Gastroesophageal sphincter (tissue), 4 donors: ENCODE data around the gene NID2. TPM values are rescaled to one million over a fixed set of nuclear protein-coding genes. Genes with fewer than 3 reads are reported as not detected.

Experiments
- ATAC-seq: fragments of 150-250 bp; one replicate; pipeline ENCODE4 v1.9.1; 2016; ENCODE audit warnings: mild to moderate bottlenecking, moderate library complexity
- H3K27ac ChIP-seq, 4 donors: fragments of 200-600 bp; sonication (generic) in 3 of 4; 1 replicate in 3 of 4; 2 replicates in 1 of 4; pipeline ENCODE4 v1.5.1; 2016 to 2019
- H3K27me3 ChIP-seq: fragments of 200-600 bp; sonication (generic); one replicate; pipeline ENCODE4 v1.5.1; 2019
- H3K36me3 ChIP-seq, 2 donors: fragments of 200-600 bp; sonication (generic); one replicate each; pipeline ENCODE4 v1.5.1; 2019; ENCODE audit warnings: control low read depth in 1 of 2
- H3K4me1 ChIP-seq, 3 donors: fragments of 200-600 bp; sonication (generic); 1 replicate in 2 of 3; 2 replicates in 1 of 3; pipeline ENCODE4 v1.5.1; 2016 to 2019; ENCODE audit warnings: control low read depth in 2 of 3
- H3K4me3 ChIP-seq, 2 donors: fragments of 200-600 bp; sonication (generic); one replicate each; pipeline ENCODE4 v1.5.1; 2019; ENCODE audit warnings: mild to moderate bottlenecking in 1 of 2, moderate library complexity in 1 of 2
- H3K9me3 ChIP-seq, 3 donors: fragments of 200-600 bp; sonication (generic); one replicate each; pipeline ENCODE4 v1.5.1; 2017 to 2019; ENCODE audit warnings: control low read depth in 2 of 3
- CTCF ChIP-seq, 4 experiments: fragments of 200-600 bp in 2 of 4; fragments of 450-650 bp in 2 of 4; sonication (generic) in 1 of 4; IDR thresholded peaks; one replicate each; pipeline ENCODE4 v1.5.1; 2017 to 2019; ENCODE audit warnings: antibody characterized with exemption in 4 of 4, mild to moderate bottlenecking in 2 of 4, moderate library complexity in 2 of 4
- EP300 ChIP-seq: sonication (generic); formaldehyde crosslinking; IDR thresholded peaks from one replicate; pipeline ENCODE4 v1.6.1; 2017; ENCODE audit warnings: antibody characterized with exemption, mild to moderate bottlenecking
- POLR2A ChIP-seq, 2 donors: fragments of 450-650 bp; IDR thresholded peaks; one replicate each; pipeline ENCODE4 v1.6.1; 2017; ENCODE audit warnings: antibody characterized with exemption in 2 of 2, mild to moderate bottlenecking in 2 of 2, moderate library complexity in 1 of 2
- POLR2AphosphoS5 ChIP-seq: sonication (generic); formaldehyde crosslinking; IDR thresholded peaks from one replicate; pipeline ENCODE4 v1.6.1; 2017; ENCODE audit warnings: antibody characterized with exemption
- WGBS, 2 donors: methylation state at CpG; one replicate each; pipeline ENCODE4 v1.1.5; 2018; ENCODE audit warnings: low coverage in 1 of 2; 5-methylcytosine and 5-hydroxymethylcytosine counted together
- total RNA-seq, 4 donors: library from RNA; depleted of rRNA; stranded (reverse); fragments of >200 nt; gene quantifications; one replicate each; pipeline ENCODE4 v1.1.0, GENCODE V29; 2016

NID2 gene
- total RNA-seq, 4 donors from 2014 or later, result 35.0 to 71.9 (median 63.3) TPM

- H3K4me3 ChIP-seq, result no peak overlapping the region
- no peak for TF ChIP-seq CTCF (IDR thresholded peaks at IDR 0.05)
- no peak for ATAC-seq
- H3K4me1 ChIP-seq, result peaks cover 48 to 99% (median 62%) of the 10 kb centered on the region in 3 donors
- H3K27ac ChIP-seq, result peak overlapping the region; percentile 64 to 90 (median 80)
- no peaks in the 10 kb centered on the region for H3K36me3 ChIP-seq
- H3K9me3 ChIP-seq, result no peaks in the 10 kb centered on the region
- H3K27me3 ChIP-seq, result no peaks in the 10 kb centered on the region
- 31 to 83% methylated on average over 6 to 7 of the region's 10 CpGs for WGBS, 2 donors
Observed at GRCh38 chr14:52048116-52048515, 20.7 kb downstream of the NID2 start.

DNA sequence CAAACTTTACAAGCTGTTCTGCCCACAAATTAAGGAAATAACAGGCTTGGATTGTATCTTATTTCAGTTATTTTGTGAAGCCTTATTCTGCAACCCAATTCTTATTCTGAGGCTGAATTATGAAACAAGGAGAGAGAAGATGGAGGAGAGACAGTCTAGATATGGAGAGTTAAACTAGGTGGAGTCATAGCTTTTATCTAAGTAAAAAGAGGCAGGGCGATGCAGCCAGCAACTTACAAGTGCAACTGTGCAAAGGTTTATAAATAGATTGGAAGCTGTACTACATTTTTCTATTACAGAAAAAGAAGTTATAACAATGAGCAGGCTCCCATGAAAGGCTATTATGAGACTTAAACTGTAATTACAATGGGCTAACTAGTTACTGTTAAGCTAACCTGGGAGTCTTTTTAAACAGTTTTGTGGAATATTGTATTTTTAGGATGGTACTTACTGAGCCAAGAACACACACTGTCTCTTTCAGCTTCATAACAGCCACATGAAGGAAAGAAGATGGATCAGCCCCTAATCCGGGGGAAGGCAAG lies 22.4 kb downstream of the NID2 start:
- no peak for ATAC-seq
- Histone ChIP-seq H3K9me3 (no peaks in the 10 kb centered on the region), H3K4me1 (peaks cover 38 to 99% (median 64%) of the 10 kb centered on the region in 3 donors), H3K27me3 (no peaks in the 10 kb centered on the region), H3K27ac (peak overlapping the region; percentile 68 to 90 (median 80)), H3K4me3 (no peak overlapping the region), H3K36me3 (peaks cover 0 to 12% of the 10 kb centered on the region in 2 donors)
- WGBS, 2 donors, result 8 to 17% methylated on average over 2 of the region's 2 CpGs
- TF ChIP-seq CTCF (IDR thresholded peaks at IDR 0.05), result no peak
- TF ChIP-seq POLR2A (IDR thresholded peaks at IDR 0.05), result no peak
- no peak for TF ChIP-seq EP300
- TF ChIP-seq POLR2AphosphoS5, result no peak

GRCh38 chr14:52044791-52045522 lies 23.9 kb downstream of the NID2 start:
- Histone ChIP-seq H3K9me3 (no peaks in the 10 kb centered on the region), H3K27ac (peak overlapping the region; percentile 85 to 90 (median 86)), H3K4me3 (no peak overlapping the region), H3K27me3 (no peaks in the 10 kb centered on the region), H3K4me1 (peaks cover 32 to 85% (median 49%) of the 10 kb centered on the region in 3 donors), H3K36me3 (peaks cover 0 to 26% of the 10 kb centered on the region in 2 donors)
- TF ChIP-seq EP300, result no peak
- no peak for TF ChIP-seq POLR2A (IDR thresholded peaks at IDR 0.05)
- TF ChIP-seq CTCF (IDR thresholded peaks at IDR 0.05), result no peak
- TF ChIP-seq POLR2AphosphoS5, result peak; percentile 87
- WGBS, 2 donors, result 23 to 38% methylated on average over 5 to 6 of the region's 11 CpGs
- peak; percentile 82 for ATAC-seq

DNA sequence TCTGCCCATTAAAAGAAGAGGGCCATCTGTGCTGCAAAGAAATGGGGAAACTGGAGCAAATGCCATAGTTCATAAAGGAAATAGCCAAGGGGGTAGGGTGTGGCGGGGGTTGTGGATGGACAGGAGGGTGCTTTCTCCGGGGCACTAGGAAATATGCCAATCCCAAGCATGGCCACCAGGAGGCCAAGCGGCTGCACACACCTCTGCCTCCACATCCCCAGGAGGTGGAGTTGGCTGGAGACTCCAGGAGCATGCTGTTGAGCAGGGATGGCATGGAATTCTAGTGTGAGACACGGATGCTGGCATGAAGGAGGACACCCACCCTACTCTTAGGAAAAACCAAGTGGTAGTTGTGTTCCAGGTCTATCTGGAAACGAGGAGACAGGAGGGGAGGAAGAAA lies 25.2 kb downstream of the NID2 start:
- Histone ChIP-seq H3K4me3 (no peak overlapping the region), H3K27ac (peak overlapping the region; percentile 16 to 90 (median 80)), H3K9me3 (no peaks in the 10 kb centered on the region), H3K4me1 (peaks cover 26 to 72% (median 36%) of the 10 kb centered on the region in 3 donors), H3K36me3 (peaks cover 0 to 39% of the 10 kb centered on the region in 2 donors), H3K27me3 (no peaks in the 10 kb centered on the region)
- ATAC-seq, result no peak
- no peak for TF ChIP-seq EP300
- TF ChIP-seq CTCF (IDR thresholded peaks at IDR 0.05), result peak; percentile 27 to 70 (median 38)
- WGBS, 2 donors, result 79 to 83% methylated on average over 1 to 2 of the region's 5 CpGs
